Activated CD4-positive, alpha-beta T cell treated with anti-CD3 and anti-CD28 coated beads, Interleukin-2, amount 10 ng/mL, durations not matched to agents 7 days and 5 days (primary cell): ENCODE measurements around the gene ARSB. TPM values are rescaled to one million over a fixed set of nuclear protein-coding genes. Genes with fewer than 3 reads are reported as not detected.

Experiments
- CTCF ChIA-PET: fragments of 350-600 bp; sonication (Branson Sonifier 250); formaldehyde crosslinking; loops from one replicate; lab custom pipeline; 2021; ENCODE audit warnings: antibody characterized with exemption; lab: Charles Lee
- POLR2A ChIA-PET: fragments of 350-600 bp; sonication (Branson Sonifier 250); formaldehyde crosslinking; loops from one replicate; lab custom pipeline; 2021; ENCODE audit warnings: antibody characterized with exemption; lab: Charles Lee
- DNase-seq: peaks from one replicate; pipeline ENCODE4 v3.0.0-alpha.2; 2020
- H3K27ac Mint-ChIP-seq: one replicate; pipeline ENCODE4 v1.8.0; 2021; ENCODE audit warnings: mild to moderate bottlenecking, moderate library complexity, mixed read lengths
- H3K27me3 Mint-ChIP-seq: one replicate; pipeline ENCODE4 v1.8.0; 2021; ENCODE audit warnings: mixed read lengths
- H3K36me3 Mint-ChIP-seq: one replicate; pipeline ENCODE4 v1.8.0; 2021; ENCODE audit warnings: low read depth, mixed read lengths
- H3K4me1 Mint-ChIP-seq: one replicate; pipeline ENCODE4 v1.8.0; 2021; ENCODE audit warnings: mixed read lengths
- H3K4me3 Mint-ChIP-seq: one replicate; pipeline ENCODE4 v1.8.0; 2021; ENCODE audit warnings: mild to moderate bottlenecking, moderate library complexity, mixed read lengths
- H3K9me3 Mint-ChIP-seq: one replicate; pipeline ENCODE4 v1.8.0; 2021; ENCODE audit warnings: mixed read lengths
- total RNA-seq, 2 experiments: library from RNA; stranded (reverse); gene quantifications; one replicate each; pipeline ENCODE4 v1.2.3, GENCODE V29; 2021

ARSB gene
- total RNA-seq, 2 experiments from 2014 or later = 10.4 to 11.5 TPM

DNA sequence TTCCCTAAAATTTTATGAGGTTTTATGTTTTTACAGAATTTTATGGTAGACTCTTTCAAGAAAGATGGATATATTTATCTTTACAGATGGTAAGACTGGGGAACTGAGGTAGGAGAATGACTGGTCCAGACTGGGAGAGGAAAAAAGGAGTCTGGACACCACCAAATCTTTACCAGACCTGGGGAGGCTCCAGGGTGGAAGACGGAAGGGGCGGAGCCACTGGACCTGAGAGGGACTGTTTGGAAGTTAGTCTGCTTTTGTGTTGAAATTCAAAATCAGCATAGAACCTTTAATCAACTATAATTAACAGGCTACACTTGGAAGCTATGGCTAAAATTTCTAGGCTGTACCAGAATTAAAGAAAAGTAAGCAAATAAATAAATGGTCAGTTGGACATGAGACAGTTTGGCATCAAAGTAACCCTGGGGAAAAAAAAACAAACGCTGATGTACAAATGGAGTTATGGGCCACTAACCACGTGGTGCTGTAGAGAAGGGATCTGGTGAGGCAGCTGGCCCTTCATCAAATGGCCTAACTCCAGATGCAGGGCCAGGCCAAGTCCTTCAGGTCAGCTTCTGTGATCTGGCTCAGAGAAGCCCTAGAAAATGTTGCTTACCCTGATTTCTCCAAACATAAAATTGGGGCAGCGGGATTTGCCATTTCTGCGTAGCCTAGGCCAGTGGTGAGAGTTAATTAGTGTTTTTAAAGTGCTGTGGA, 155.1 kb downstream of the ARSB start:
- no peak overlapping the region for H3K4me3 Mint-ChIP-seq
- CTCF ChIA-PET = no interaction called here
- no peak overlapping the region for H3K27ac Mint-ChIP-seq
- POLR2A ChIA-PET = no interaction called here
- no peaks in the 10 kb centered on the region for H3K27me3 Mint-ChIP-seq
- H3K9me3 Mint-ChIP-seq = no peaks in the 10 kb centered on the region
- H3K36me3 Mint-ChIP-seq = peaks cover 2% of the 10 kb centered on the region
- no peaks in the 10 kb centered on the region for H3K4me1 Mint-ChIP-seq
- no peak for DNase-seq

GRCh38 chr5:78827725-78828124, 157.4 kb downstream of the ARSB start:
- ChIA-PET POLR2A (no interaction called here), CTCF (no interaction called here)
- Mint-ChIP-seq H3K4me3 (no peak overlapping the region), H3K4me1 (no peaks in the 10 kb centered on the region), H3K27ac (no peak overlapping the region), H3K9me3 (no peaks in the 10 kb centered on the region), H3K27me3 (no peaks in the 10 kb centered on the region), H3K36me3 (peaks cover 4% of the 10 kb centered on the region)
- no peak for DNase-seq

GRCh38 chr5:78824831-78825281, 160.3 kb downstream of the ARSB start:
- CTCF ChIA-PET = no interaction called here
- DNase-seq = no peak
- H3K4me3 Mint-ChIP-seq = no peak overlapping the region
- POLR2A ChIA-PET = no interaction called here
- H3K9me3 Mint-ChIP-seq = no peaks in the 10 kb centered on the region
- no peaks in the 10 kb centered on the region for H3K4me1 Mint-ChIP-seq
- H3K27me3 Mint-ChIP-seq = no peaks in the 10 kb centered on the region
- peaks cover 4% of the 10 kb centered on the region for H3K36me3 Mint-ChIP-seq
- H3K27ac Mint-ChIP-seq = no peak overlapping the region

- Mint-ChIP-seq H3K27me3 (no peaks in the 10 kb centered on the region), H3K4me3 (no peak overlapping the region), H3K36me3 (peaks cover 6% of the 10 kb centered on the region), H3K27ac (no peak overlapping the region), H3K9me3 (no peaks in the 10 kb centered on the region), H3K4me1 (no peaks in the 10 kb centered on the region)
- ChIA-PET POLR2A (no interaction called here), CTCF (no interaction called here)
- no peak for DNase-seq
Measured at GRCh38 chr5:78823196-78823595, 161.9 kb downstream of the ARSB start.

DNA sequence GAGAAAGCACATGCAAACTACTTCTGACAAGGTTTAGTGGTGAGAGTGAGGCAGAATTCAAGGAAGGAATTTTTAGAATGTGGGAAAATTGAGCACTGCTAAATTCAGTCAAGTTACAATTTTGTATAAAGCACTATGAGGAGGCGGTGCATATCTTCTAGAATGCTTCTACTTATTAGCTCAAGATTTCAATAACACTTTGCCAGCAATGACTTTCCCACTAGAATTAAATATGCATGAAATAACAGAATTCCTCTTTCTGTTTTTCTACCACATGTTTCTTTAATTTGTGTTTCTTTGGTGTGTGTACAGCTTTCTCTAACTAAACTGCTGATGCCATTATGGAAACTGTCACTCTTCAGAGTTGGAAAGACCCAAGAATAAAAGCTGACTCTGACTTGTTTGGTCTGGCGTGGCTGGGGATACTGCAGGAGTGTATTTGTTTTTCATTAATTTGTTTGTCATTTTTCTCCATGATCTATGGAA, 163.5 kb downstream of the ARSB start:
- H3K9me3 Mint-ChIP-seq = no peaks in the 10 kb centered on the region
- no peak overlapping the region for H3K27ac Mint-ChIP-seq
- no peak overlapping the region for H3K4me3 Mint-ChIP-seq
- DNase-seq = no peak
- H3K4me1 Mint-ChIP-seq = no peaks in the 10 kb centered on the region
- ChIA-PET CTCF (no interaction called here), POLR2A (no interaction called here)
- H3K36me3 Mint-ChIP-seq = peaks cover 6% of the 10 kb centered on the region
- H3K27me3 Mint-ChIP-seq = no peaks in the 10 kb centered on the region

- CTCF ChIA-PET = no interaction called here
- Mint-ChIP-seq H3K4me3 (no peak overlapping the region), H3K36me3 (peaks cover 6% of the 10 kb centered on the region), H3K9me3 (no peaks in the 10 kb centered on the region), H3K27ac (no peak overlapping the region), H3K27me3 (no peaks in the 10 kb centered on the region), H3K4me1 (no peaks in the 10 kb centered on the region)
- DNase-seq = no peak
- POLR2A ChIA-PET = no interaction called here
Measured at GRCh38 chr5:78819707-78820106, 165.4 kb downstream of the ARSB start.

DNA sequence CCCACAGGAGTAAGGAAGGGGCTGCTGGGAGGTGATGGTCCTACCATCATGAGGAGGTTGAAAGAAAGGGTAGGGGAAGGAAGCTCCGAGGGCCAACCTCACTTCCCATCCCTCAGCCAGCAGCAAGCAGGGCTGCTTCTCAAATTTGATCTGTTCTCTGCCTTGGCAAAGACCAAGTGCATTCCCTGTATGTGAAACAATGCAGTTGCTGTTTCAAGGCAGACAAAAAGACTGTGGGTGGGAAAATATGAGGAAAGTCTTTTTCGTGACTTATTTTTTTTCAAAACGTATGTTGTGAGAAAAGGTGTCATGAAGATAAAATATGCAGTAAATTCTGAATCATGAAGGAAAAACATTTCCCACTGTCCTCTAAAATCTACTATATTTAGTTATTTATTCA, 165.9 kb downstream of the ARSB start:
- CTCF ChIA-PET = no interaction called here

DNA sequence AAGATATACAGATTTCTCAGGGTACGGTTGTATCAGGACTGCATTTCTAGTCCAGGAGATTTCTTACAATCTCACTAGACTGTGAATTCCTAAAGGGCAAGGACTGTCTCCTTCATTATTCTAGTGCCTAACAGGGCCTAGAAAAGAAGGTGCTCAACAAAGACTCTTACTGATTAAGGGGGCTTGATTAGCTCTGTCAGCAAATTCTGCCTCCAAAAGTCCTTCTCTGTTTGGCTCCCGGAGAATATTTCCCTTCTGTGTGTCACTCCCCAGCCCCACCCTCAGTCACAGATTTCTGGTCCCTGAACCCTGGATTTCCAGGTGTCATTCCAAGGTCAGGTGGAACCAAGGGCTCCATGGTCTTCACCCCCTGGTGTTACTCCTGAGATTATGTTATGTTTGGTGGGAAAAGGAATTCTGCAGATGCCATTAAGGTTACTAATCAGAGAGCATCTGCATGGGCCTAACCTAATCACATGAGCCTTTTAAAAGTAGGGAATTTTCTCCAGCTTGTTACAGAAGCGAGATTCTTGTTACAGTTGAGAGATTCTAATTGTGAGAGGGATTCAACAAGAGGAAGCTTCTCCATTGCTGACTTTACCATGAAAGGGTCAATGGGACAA, 168.9 kb downstream of the ARSB start:
- Mint-ChIP-seq H3K4me3 (no peak overlapping the region), H3K4me1 (peaks cover 3% of the 10 kb centered on the region), H3K9me3 (no peaks in the 10 kb centered on the region), H3K27me3 (no peaks in the 10 kb centered on the region), H3K27ac (no peak overlapping the region), H3K36me3 (peaks cover 4% of the 10 kb centered on the region)
- POLR2A ChIA-PET = no interaction called here
- DNase-seq = no peak
- CTCF ChIA-PET = interaction anchor here (0.8 to 1.6 kb wide), 2 partner anchors 10 to 17 kb away, joined by 3 read pairs; no protein-coding TSS in a partner anchor

More for the DNA sequence above, 165.9 kb downstream of the ARSB start:
- Mint-ChIP-seq H3K36me3 (peaks cover 6% of the 10 kb centered on the region), H3K4me3 (no peak overlapping the region), H3K4me1 (peaks cover under 1% of the 10 kb centered on the region), H3K27me3 (no peaks in the 10 kb centered on the region), H3K9me3 (no peaks in the 10 kb centered on the region), H3K27ac (no peak overlapping the region)
- POLR2A ChIA-PET = no interaction called here
- no peak for DNase-seq

GRCh38 chr5:78813906-78814530, 171.1 kb downstream of the ARSB start:
- H3K27me3 Mint-ChIP-seq = no peaks in the 10 kb centered on the region
- POLR2A ChIA-PET = no interaction called here
- H3K9me3 Mint-ChIP-seq = no peaks in the 10 kb centered on the region
- H3K27ac Mint-ChIP-seq = no peak overlapping the region
- CTCF ChIA-PET = interaction anchor here (0.6 to 1.1 kb wide), 2 partner anchors 22 to 932 kb away, joined by 3 read pairs; no protein-coding TSS in a partner anchor
- no peaks in the 10 kb centered on the region for H3K36me3 Mint-ChIP-seq
- H3K4me3 Mint-ChIP-seq = no peak overlapping the region
- peaks cover 3% of the 10 kb centered on the region for H3K4me1 Mint-ChIP-seq
- DNase-seq = no peak

DNA sequence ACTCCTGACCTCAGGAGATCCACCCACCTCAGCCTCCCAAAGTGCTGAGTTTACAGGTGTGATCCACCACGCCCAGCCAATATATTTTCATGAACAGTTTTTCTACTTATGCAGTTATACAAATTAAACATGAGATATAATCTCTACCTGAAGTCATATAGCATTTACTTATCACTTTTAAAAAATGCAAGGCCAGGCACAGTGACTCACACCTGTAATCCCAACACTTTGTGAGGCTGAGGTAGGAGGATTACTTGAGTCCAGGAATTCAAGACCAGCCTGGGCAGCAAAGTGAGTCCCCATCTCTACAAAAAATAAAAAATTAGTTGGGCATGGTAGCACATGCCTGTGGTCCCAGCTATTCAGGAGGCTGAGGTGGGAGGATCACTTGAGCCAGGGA, 171.8 kb downstream of the ARSB start:
- ChIA-PET POLR2A (no interaction called here), CTCF (interaction anchor here (0.6 to 1.1 kb wide), 2 partner anchors 21 to 931 kb away, joined by 3 read pairs; no protein-coding TSS in a partner anchor)
- Mint-ChIP-seq H3K4me1 (peaks cover 3% of the 10 kb centered on the region), H3K36me3 (no peaks in the 10 kb centered on the region), H3K27me3 (no peaks in the 10 kb centered on the region), H3K9me3 (no peaks in the 10 kb centered on the region), H3K4me3 (no peak overlapping the region), H3K27ac (no peak overlapping the region)
- no peak for DNase-seq

- Mint-ChIP-seq H3K27me3 (no peaks in the 10 kb centered on the region), H3K4me1 (peaks cover 3% of the 10 kb centered on the region), H3K4me3 (no peak overlapping the region), H3K36me3 (no peaks in the 10 kb centered on the region), H3K9me3 (no peaks in the 10 kb centered on the region), H3K27ac (no peak overlapping the region)
- POLR2A ChIA-PET = no interaction called here
- no peak for DNase-seq
- CTCF ChIA-PET = no interaction called here
Measured at GRCh38 chr5:78811866-78812265, 173.2 kb downstream of the ARSB start.

DNA sequence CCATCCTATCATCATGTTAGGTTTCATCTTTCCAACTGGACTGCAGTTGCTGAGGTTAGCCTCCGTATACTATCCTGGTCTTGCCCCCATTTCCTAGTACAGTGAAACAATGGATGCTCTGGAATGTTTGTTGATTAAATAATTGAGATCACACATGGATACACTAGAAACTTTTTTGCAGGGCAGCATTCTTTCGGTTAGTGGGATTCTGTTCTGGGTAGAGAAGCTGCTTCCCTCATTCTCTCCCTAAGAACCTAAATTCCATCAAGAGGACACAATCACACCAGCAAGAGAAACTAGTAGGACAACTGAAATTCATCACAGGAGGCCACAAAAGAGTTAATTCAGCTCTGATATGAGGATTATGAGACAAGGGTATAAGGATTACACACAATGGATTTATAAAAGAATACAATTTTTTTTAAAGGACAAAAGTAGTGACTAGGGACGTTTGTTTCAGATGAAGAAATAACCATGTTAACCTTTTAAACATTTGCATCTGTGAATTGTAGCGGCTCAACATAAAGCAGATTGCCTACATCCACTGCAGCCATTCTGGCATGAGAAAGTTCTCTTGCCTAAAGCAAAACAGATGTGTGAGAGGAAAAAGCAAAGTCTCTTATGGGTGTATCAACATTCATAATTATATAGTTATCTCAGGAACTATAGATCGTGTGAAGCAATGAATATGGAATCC, 173.8 kb downstream of the ARSB start:
- ChIA-PET POLR2A (no interaction called here), CTCF (interaction anchor here (1.7 kb wide), 1 partner anchor 13 kb away, joined by 3 read pairs; no protein-coding TSS in a partner anchor)
- Mint-ChIP-seq H3K27me3 (no peaks in the 10 kb centered on the region), H3K4me1 (peaks cover 3% of the 10 kb centered on the region), H3K27ac (no peak overlapping the region), H3K36me3 (no peaks in the 10 kb centered on the region), H3K4me3 (no peak overlapping the region), H3K9me3 (no peaks in the 10 kb centered on the region)
- no peak for DNase-seq
